Vagina (tissue), 2 donors: ENCODE measurements around the gene CORIN.

Experiments used
- CTCF ChIP-seq, 3 experiments: fragments of 450-650 bp in 2 of 3; fragments of 200-600 bp in 1 of 3; sonication (generic) in 1 of 3; IDR thresholded peaks; one replicate each; pipeline ENCODE4 v1.5.1; 2017 to 2019; ENCODE audit warnings: antibody characterized with exemption in 3 of 3, mild to moderate bottlenecking in 2 of 3, moderate library complexity in 2 of 3
- POLR2A ChIP-seq, 2 donors: fragments of 450-650 bp; IDR thresholded peaks; one replicate each; pipeline ENCODE4 v1.6.1; 2017; ENCODE audit warnings: antibody characterized with exemption in 2 of 2, mild to moderate bottlenecking in 2 of 2, moderate library complexity in 2 of 2

GRCh38 chr4:47659342-47659741 is 178.5 kb downstream of the CORIN start:
- TF ChIP-seq CTCF (IDR thresholded peaks at IDR 0.05): no peak
- TF ChIP-seq POLR2A (IDR thresholded peaks at IDR 0.05): no peak
